Stimulated activated naive CD8-positive, alpha-beta T cell treated with anti-CD3 and anti-CD28 coated beads, Interleukin-15, Interleukin-2, amounts not matched to agents 100 ng/mL and 50 ng/mL, for 24 hours (primary cell): ENCODE data around the gene RTBDN.
A peak's percentile ranks its signal among the peaks of the same experiment; 100 is the strongest.

Experiments used
- H3K27ac Mint-ChIP-seq: one replicate; pipeline ENCODE4 v1.8.0; 2021; ENCODE audit warnings: mild to moderate bottlenecking, mixed read lengths
- H3K27me3 Mint-ChIP-seq: one replicate; pipeline ENCODE4 v1.8.0; 2021; ENCODE audit warnings: mixed read lengths
- H3K36me3 Mint-ChIP-seq: one replicate; pipeline ENCODE4 v1.8.0; 2021; ENCODE audit warnings: low read depth, mixed read lengths
- H3K4me1 Mint-ChIP-seq: one replicate; pipeline ENCODE4 v1.8.0; 2021; ENCODE audit warnings: low read depth, mixed read lengths
- H3K4me3 Mint-ChIP-seq: one replicate; pipeline ENCODE4 v1.8.0; 2021; ENCODE audit warnings: mild to moderate bottlenecking, mixed read lengths
- H3K9me3 Mint-ChIP-seq: one replicate; pipeline ENCODE4 v1.8.0; 2021; ENCODE audit warnings: mixed read lengths

Gene RTBDN

GRCh38 chr19:12834566-12834943, at the start of gene RTBDN:
RTBDN (minus strand) TSS chr19:12834579; CDS start chr19:12829979, 4,600 bp downstream.
- Mint-ChIP-seq H3K27me3 (peaks cover 81% of the 10 kb centered on the region), H3K9me3 (no peaks in the 10 kb centered on the region), H3K4me3 (peak within 1 kb of the TSS; percentile 30)

GRCh38 chr19:12882589-12882988, 48.2 kb upstream of the RTBDN start:
- H3K4me1 Mint-ChIP-seq, result peaks cover 24% of the 10 kb centered on the region
- H3K27me3 Mint-ChIP-seq, result no peaks in the 10 kb centered on the region
- H3K4me3 Mint-ChIP-seq, result peak overlapping the region; percentile 90
- H3K36me3 Mint-ChIP-seq, result peaks cover 9% of the 10 kb centered on the region
- no peaks in the 10 kb centered on the region for H3K9me3 Mint-ChIP-seq
- H3K27ac Mint-ChIP-seq, result no peak overlapping the region

More at GRCh38 chr19:12834566-12834943, at the start of gene RTBDN:
- H3K4me1 Mint-ChIP-seq, result peaks cover 44% of the 10 kb centered on the region
- no peaks in the 10 kb centered on the region for H3K36me3 Mint-ChIP-seq
- no peak within 1 kb of the TSS for H3K27ac Mint-ChIP-seq

- Mint-ChIP-seq H3K4me1 (peaks cover 24% of the 10 kb centered on the region), H3K27ac (peak within 1 kb of the TSS; percentile 82), H3K36me3 (peaks cover 9% of the 10 kb centered on the region), H3K27me3 (no peaks in the 10 kb centered on the region), H3K4me3 (peak within 1 kb of the TSS; percentile 90), H3K9me3 (no peaks in the 10 kb centered on the region)
These were observed 46.9 kb upstream of the RTBDN start, which contains the start of gene DNASE2 for GRCh38 chr19:12881172-12881808. DNASE2 (minus strand) TSS chr19:12881449; CDS start chr19:12881375, 74 bp downstream.

- Mint-ChIP-seq H3K4me1 (peaks cover 24% of the 10 kb centered on the region), H3K9me3 (no peaks in the 10 kb centered on the region), H3K4me3 (peak overlapping the region; percentile 90), H3K27me3 (no peaks in the 10 kb centered on the region), H3K36me3 (peaks cover 12% of the 10 kb centered on the region), H3K27ac (peak overlapping the region; percentile 40)
These were observed 46.3 kb upstream of the RTBDN start for GRCh38 chr19:12880551-12881171.

GRCh38 chr19:12875086-12875485, 40.7 kb upstream of the RTBDN start:
- H3K4me1 Mint-ChIP-seq, result peaks cover 3% of the 10 kb centered on the region
- H3K27ac Mint-ChIP-seq, result no peak overlapping the region
- H3K9me3 Mint-ChIP-seq, result no peaks in the 10 kb centered on the region
- H3K4me3 Mint-ChIP-seq, result no peak overlapping the region
- H3K27me3 Mint-ChIP-seq, result no peaks in the 10 kb centered on the region
- H3K36me3 Mint-ChIP-seq, result peaks cover 26% of the 10 kb centered on the region

- Mint-ChIP-seq H3K9me3 (no peaks in the 10 kb centered on the region), H3K4me1 (no peaks in the 10 kb centered on the region), H3K27me3 (no peaks in the 10 kb centered on the region), H3K4me3 (no peak overlapping the region), H3K36me3 (peaks cover 26% of the 10 kb centered on the region), H3K27ac (no peak overlapping the region)
These were observed 39.7 kb upstream of the RTBDN start for GRCh38 chr19:12873891-12874745.

- H3K4me1 Mint-ChIP-seq, result peaks cover 1% of the 10 kb centered on the region
- no peak overlapping the region for H3K4me3 Mint-ChIP-seq
- peaks cover 22% of the 10 kb centered on the region for H3K36me3 Mint-ChIP-seq
- H3K27me3 Mint-ChIP-seq, result no peaks in the 10 kb centered on the region
- no peaks in the 10 kb centered on the region for H3K9me3 Mint-ChIP-seq
- no peak overlapping the region for H3K27ac Mint-ChIP-seq
These were observed 38.8 kb upstream of the RTBDN start for GRCh38 chr19:12872941-12873890.

GRCh38 chr19:12872255-12872654, 37.9 kb upstream of the RTBDN start:
- Mint-ChIP-seq H3K9me3 (no peaks in the 10 kb centered on the region), H3K4me1 (peaks cover 7% of the 10 kb centered on the region)

GRCh38 chr19:12871681-12872080, 37.3 kb upstream of the RTBDN start:
- H3K27me3 Mint-ChIP-seq, result no peaks in the 10 kb centered on the region
- H3K27ac Mint-ChIP-seq, result no peak overlapping the region
- no peak overlapping the region for H3K4me3 Mint-ChIP-seq

More at GRCh38 chr19:12872255-12872654, 37.9 kb upstream of the RTBDN start:
- Mint-ChIP-seq H3K36me3 (peaks cover 17% of the 10 kb centered on the region), H3K4me3 (no peak overlapping the region), H3K27ac (no peak overlapping the region), H3K27me3 (no peaks in the 10 kb centered on the region)

GRCh38 chr19:12868540-12869112, 34.2 kb upstream of the RTBDN start:
- Mint-ChIP-seq H3K4me1 (peaks cover 11% of the 10 kb centered on the region), H3K9me3 (no peaks in the 10 kb centered on the region), H3K27me3 (peaks cover 3% of the 10 kb centered on the region), H3K4me3 (no peak overlapping the region), H3K36me3 (peaks cover 13% of the 10 kb centered on the region), H3K27ac (no peak overlapping the region)

More at GRCh38 chr19:12871681-12872080, 37.3 kb upstream of the RTBDN start:
- H3K9me3 Mint-ChIP-seq, result no peaks in the 10 kb centered on the region
- peaks cover 11% of the 10 kb centered on the region for H3K4me1 Mint-ChIP-seq
- H3K36me3 Mint-ChIP-seq, result peaks cover 17% of the 10 kb centered on the region

- peak overlapping the region; percentile 75 for H3K4me3 Mint-ChIP-seq
- H3K36me3 Mint-ChIP-seq, result peaks cover 7% of the 10 kb centered on the region
- peaks cover 3% of the 10 kb centered on the region for H3K27me3 Mint-ChIP-seq
- H3K4me1 Mint-ChIP-seq, result peaks cover 11% of the 10 kb centered on the region
- H3K9me3 Mint-ChIP-seq, result no peaks in the 10 kb centered on the region
- H3K27ac Mint-ChIP-seq, result peak overlapping the region; percentile 40
These were observed 33.0 kb upstream of the RTBDN start for GRCh38 chr19:12867120-12868099.

- Mint-ChIP-seq H3K4me3 (peak overlapping the region; percentile 75), H3K4me1 (peaks cover 11% of the 10 kb centered on the region), H3K27me3 (peaks cover 3% of the 10 kb centered on the region), H3K9me3 (no peaks in the 10 kb centered on the region), H3K36me3 (no peaks in the 10 kb centered on the region), H3K27ac (no peak overlapping the region)
These were observed 32.2 kb upstream of the RTBDN start for GRCh38 chr19:12866416-12867119.
